Fibroblast of the aortic adventitia (primary cell): Measurements from ENCODE around the gene ARID1A. TPM values are rescaled to one million over a fixed set of nuclear protein-coding genes. Genes with fewer than 3 reads are reported as not detected.
"Not testable (repeated sequence)": the region's sequence is repeated elsewhere in the genome, so short reads cannot be mapped to it uniquely, and the experiment has no call there.

Experiments
- DNase-seq: peaks from one replicate; pipeline ENCODE4 v3.0.0-alpha.2; 2010; ENCODE audit warnings: low read depth
- H3K4me3 ChIP-seq: 2 replicates; pipeline ENCODE4 v1.5.1; 2011; ENCODE audit warnings: low read depth, mild to moderate bottlenecking, control low read depth, low read length, moderate library complexity
- total RNA-seq: library from RNA; depleted of rRNA; stranded (reverse); fragments of >200 nt; gene quantifications from 2 replicates; pipeline ENCODE4 v1.2.3, GENCODE V29; 2012; ENCODE audit warnings: low replicate concordance
- TF ChIP-seq, protein P1 (sequence below): IDR thresholded peaks from 2 replicates; pipeline ENCODE4 v1.5.1; 2011; ENCODE audit warnings: mild to moderate bottlenecking, low read length, control low read depth, inconsistent platforms; ENCODE audit not compliant: insufficient read depth

Gene ARID1A
- 17.4 and 26.9 TPM in 2 replicates for total RNA-seq

DNA sequence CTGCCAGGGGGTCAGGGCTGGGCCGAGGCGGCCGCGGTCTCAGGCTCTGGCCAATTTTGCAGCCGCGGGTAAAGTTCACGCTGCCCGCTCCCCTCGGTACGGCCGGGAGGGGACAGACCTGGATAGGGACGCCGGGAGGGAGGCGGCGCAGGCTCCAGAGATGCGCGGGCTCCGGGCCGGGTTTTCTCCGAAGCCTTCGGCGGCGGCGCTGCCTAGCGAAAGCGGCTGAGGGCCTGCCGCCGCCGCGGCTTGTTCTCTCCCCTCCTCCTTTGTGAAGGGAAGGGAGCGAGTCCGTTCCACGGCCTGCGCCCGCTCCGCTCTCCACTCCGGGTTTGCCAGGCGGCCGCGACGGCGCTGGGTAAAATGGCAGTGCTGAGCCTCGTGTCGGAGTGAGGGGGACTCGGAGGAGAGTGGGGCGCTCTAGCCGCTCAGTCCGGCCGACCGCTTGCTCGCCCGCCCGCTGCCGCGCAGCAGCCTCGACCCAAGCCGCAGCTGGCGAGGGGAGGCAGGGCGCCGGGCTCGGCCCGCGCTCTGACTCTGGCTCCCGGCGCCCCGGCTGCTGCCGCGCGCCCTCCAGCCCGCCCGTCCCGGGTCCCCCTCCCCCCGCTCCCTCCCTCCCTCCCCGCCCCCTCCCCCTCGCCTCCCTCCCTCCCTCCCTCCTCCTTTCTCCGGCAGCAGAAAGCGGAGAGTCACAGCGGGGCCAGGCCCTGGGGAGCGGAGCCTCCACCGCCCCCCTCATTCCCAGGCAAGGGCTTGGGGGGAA is at the start of gene ARID1A:
Gene ARID1A (plus strand): TSS at position 660 of the 763 bp plus-strand sequence. CDS start 389 bp downstream, outside the sequence.
- peak within 1 kb of the TSS; percentile 79 for H3K4me3 ChIP-seq
- TF ChIP-seq, protein P1, sequence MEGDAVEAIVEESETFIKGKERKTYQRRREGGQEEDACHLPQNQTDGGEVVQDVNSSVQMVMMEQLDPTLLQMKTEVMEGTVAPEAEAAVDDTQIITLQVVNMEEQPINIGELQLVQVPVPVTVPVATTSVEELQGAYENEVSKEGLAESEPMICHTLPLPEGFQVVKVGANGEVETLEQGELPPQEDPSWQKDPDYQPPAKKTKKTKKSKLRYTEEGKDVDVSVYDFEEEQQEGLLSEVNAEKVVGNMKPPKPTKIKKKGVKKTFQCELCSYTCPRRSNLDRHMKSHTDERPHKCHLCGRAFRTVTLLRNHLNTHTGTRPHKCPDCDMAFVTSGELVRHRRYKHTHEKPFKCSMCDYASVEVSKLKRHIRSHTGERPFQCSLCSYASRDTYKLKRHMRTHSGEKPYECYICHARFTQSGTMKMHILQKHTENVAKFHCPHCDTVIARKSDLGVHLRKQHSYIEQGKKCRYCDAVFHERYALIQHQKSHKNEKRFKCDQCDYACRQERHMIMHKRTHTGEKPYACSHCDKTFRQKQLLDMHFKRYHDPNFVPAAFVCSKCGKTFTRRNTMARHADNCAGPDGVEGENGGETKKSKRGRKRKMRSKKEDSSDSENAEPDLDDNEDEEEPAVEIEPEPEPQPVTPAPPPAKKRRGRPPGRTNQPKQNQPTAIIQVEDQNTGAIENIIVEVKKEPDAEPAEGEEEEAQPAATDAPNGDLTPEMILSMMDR, result no peak
- peak; percentile 97 for DNase-seq

DNA sequence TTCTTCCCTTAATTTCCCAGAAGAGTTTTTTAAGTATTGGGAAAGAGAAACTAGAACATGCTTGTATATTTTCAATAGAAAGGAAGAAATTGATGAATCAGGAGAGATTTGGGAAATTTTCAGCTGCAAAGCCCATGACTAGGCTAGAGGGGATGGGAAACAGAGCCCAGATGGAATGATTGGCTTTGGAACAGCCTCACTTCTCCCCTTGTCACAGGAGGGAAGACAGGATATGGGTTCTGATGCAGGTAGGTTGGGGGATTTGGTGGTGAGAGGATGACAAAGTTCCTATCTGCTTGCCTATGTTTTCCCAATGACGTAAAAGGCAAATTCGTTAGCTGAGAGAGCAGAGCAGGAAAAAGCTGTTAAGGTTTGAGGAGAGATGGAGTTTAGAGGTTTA is 31.0 kb upstream of the ARID1A start:
- no peak for DNase-seq
- TF ChIP-seq, protein P1, result no peak
- H3K4me3 ChIP-seq, result no peak overlapping the region

DNA sequence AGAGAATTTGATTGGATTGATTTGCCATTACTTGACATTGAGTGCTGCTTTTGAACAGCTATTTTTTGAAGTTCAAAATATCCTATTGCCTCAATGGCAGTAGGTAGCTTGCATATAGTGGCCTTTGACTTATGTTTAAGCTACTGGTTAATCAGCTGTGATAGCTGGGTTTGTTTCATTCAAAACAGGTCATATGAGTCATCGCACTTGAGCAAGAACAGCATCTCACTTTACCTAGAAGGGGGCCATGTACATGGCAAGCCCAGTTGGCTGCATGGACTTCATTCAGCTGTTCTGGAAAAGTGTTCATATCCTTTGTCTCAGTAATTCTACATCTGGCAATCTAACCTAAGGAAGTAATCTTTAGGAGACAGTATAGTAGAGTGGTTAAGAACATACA is 29.0 kb upstream of the ARID1A start:
- TF ChIP-seq, protein P1, result no peak
- H3K4me3 ChIP-seq, result no peak overlapping the region
- DNase-seq, result no peak

DNA sequence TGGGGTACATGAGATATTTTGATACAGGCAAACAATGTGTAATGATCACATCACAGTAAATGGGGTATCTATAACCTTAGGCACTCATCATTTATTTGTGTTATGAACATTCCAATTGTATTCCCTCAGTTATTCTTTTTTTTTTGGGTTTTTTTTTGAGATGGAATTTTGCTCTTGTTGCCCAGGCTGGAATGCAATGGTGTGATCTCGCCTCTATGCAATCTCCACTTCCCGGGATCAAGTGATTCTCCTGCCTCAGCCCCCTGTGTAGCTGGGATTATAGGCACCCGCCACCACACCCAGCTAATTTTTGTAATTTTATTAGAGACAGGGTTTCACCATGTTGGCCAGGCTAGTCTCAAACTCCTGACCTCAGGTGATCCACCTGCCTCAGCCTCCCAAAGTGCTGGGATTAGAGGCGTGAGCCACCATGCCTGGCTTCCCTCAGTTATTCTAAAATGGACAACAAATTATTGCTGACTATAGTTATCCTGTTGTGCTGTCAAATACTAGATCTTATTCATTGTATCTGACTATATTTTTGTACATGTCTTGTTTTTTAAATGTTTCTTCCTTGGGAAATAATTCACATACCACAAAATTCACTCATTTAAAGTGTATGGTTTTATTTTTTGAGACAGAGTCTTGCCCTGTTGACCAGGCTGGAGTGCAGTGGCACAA is 27.6 kb upstream of the ARID1A start:
- not testable (repeated sequence) for H3K4me3 ChIP-seq, DNase-seq

DNA sequence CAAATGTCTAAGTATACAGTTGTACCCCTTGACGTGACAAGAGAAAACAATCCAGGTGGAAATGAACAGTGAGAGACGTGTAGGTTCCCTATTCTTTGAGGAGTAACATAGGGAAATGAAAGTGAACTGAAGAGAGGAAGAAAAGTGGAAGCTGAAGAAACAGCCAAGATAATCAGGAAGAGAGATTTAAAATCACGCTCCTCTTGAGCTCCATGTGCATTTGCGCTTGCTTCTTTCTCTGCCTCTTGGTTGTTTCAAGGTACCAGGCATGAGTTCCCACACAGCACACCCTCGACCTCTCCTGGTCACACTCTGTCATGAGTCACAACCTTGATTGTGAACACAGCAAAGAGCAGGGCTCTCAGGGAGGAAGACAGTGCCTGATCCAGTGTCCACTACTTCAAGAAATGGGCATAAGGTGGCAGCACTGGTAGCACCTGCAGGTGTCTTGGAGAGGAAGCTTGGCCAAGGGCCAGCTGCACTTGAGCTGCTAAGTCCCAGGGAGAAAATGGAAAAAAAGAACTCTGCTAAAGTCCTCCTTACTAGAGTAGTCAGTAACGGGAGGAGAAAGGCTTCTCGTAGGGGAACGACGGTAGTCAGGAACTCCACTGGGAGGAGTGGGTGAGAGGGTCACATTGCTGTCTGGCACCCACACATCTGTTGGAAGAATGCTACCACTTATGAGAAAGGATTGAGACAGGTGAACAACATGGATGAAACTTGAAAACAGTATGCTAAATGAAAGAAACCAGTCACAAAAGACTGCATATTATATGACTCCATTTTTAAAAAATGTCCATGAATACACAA is 18.3 kb upstream of the ARID1A start:
- DNase-seq, result peak; percentile 75
- H3K4me3 ChIP-seq, result peak overlapping the region; percentile 6
- TF ChIP-seq, protein P1, result peak; percentile 53

DNA sequence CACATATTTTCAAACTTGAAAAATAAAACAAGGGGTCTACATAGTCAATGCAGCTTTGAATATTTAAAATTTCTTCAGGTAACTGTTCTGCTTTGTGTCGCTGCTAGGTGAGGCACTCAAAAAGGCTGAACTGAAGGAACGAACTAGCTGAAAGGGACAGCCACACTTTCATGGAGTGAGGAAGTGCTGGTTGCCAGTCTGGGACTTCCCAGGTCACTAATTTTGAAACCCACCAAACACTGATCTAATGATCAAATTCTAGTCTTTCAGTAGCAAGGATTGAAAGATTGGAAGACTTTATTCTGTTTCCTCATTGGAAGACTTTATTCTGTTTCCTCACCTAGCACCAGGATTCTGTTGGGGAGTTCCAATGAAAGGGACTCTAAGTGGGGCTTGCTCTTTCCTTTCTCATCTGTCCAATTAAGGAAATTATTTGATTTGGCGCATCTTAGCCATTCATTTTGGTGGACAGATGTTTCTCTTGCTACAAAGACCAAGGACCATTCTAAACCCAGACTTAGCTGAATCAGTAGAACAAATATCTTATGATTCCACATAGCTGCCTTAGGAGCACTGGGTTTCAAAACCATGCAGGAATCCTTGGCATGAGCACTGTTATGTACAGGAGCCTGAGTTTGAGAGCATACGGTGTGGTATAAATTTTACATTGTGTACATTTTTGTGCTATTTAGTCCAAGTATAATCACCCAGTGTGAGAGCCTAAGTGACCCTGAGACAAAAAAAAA is 10.9 kb upstream of the ARID1A start:
- no peak overlapping the region for H3K4me3 ChIP-seq
- DNase-seq, result no peak
- TF ChIP-seq, protein P1, result no peak
